NT2/D1 (cell line): ENCODE measurements around the gene CD1D.

Source experiments
- DNase-seq: peaks from one replicate; pipeline ENCODE4 v3.0.0-alpha.2; 2011; ENCODE audit warnings: low read depth, low spot score
- H3K27me3 ChIP-seq: 2 replicates; pipeline ENCODE4 v1.6.0; 2011; ENCODE audit warnings: mild to moderate bottlenecking; ENCODE audit not compliant: insufficient read length, insufficient read depth
- H3K36me3 ChIP-seq: 2 replicates; pipeline ENCODE4 v1.6.1; 2011; ENCODE audit warnings: mild to moderate bottlenecking, low read length, mixed read lengths; ENCODE audit not compliant: insufficient read depth, insufficient read length
- H3K4me1 ChIP-seq: 2 replicates; pipeline ENCODE4 v1.5.1; 2011; ENCODE audit not compliant: insufficient read depth, insufficient read length
- H3K4me3 ChIP-seq: 2 replicates; pipeline ENCODE4 v1.5.1; 2011; ENCODE audit warnings: low read depth; ENCODE audit not compliant: insufficient read length
- H3K9ac ChIP-seq: 2 replicates; pipeline ENCODE4 v1.6.0; 2011; ENCODE audit warnings: low read depth; ENCODE audit not compliant: insufficient read length
- H3K9me3 ChIP-seq: 2 replicates; pipeline ENCODE4 v1.5.1; 2011; ENCODE audit warnings: mild to moderate bottlenecking, low read length; ENCODE audit not compliant: insufficient read depth
- SUZ12 ChIP-seq: IDR thresholded peaks from 2 replicates; pipeline ENCODE4 v1.6.1; 2011; ENCODE audit not compliant: insufficient read length, insufficient read depth; ENCODE audit errors: extremely low read depth
- YY1 ChIP-seq: IDR thresholded peaks from 2 replicates; pipeline ENCODE4 v1.6.1; 2011; ENCODE audit not compliant: insufficient read length, insufficient read depth
- ZNF274 ChIP-seq: IDR thresholded peaks from 2 replicates; pipeline ENCODE4 v1.6.1; 2011; ENCODE audit warnings: mild to moderate bottlenecking, low read depth, low read length

CD1D gene

DNA sequence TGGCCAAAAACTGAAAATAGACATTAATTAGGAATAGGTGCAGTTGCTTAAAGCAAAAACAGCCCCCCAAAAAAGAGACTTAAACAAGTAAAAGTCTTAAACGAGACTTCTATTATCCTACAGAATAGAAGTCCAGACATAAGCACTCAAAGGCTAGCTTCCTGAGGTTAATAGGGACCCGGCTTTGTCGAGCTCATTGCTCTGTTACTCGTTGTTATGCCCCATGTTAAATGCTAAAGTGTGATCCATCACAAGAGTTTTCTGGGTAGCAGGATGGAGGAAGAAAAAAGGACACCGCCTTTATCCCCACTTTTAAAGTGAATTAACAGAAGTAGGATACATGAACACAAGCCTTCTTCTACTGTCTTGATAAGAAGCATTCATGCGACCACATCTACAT, 10.6 kb downstream of the CD1D start:
- Histone ChIP-seq H3K4me3 (no peak overlapping the region), H3K9me3 (no peaks in the 10 kb centered on the region; the same call in 1 of the 2 replicates), H3K4me1 (peaks cover 4% of the 10 kb centered on the region), H3K9ac (no peak overlapping the region), H3K36me3 (no peaks in the 10 kb centered on the region), H3K27me3 (no peaks in the 10 kb centered on the region)
- TF ChIP-seq SUZ12 (no peak), YY1 (no peak), ZNF274 (no peak)
- DNase-seq: no peak

DNA sequence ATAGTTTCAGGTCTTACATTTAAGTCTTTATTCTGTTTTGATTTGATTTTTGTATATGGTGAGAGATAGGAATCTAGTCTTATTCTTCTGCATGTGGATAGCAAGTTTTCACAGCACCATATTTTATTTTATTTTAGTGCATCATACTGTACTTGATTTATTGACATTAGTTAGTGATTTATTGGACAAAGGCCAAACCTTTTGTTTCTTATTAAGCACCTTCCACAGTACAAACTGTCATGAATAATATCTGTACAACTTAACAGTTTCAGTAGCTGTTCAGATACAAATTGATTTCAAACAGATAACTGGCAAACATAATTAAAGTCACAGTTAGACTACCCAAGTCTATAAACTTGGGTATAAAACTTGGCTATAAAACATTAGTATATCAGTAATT, 15.8 kb downstream of the CD1D start:
- Histone ChIP-seq H3K4me3 (no peak overlapping the region), H3K4me1 (no peaks in the 10 kb centered on the region), H3K9ac (no peak overlapping the region), H3K27me3 (no peaks in the 10 kb centered on the region), H3K36me3 (no peaks in the 10 kb centered on the region), H3K9me3 (no peaks in the 10 kb centered on the region)
- DNase-seq: no peak
- no peak for TF ChIP-seq SUZ12
- no peak for TF ChIP-seq ZNF274
- no peak for TF ChIP-seq YY1

DNA sequence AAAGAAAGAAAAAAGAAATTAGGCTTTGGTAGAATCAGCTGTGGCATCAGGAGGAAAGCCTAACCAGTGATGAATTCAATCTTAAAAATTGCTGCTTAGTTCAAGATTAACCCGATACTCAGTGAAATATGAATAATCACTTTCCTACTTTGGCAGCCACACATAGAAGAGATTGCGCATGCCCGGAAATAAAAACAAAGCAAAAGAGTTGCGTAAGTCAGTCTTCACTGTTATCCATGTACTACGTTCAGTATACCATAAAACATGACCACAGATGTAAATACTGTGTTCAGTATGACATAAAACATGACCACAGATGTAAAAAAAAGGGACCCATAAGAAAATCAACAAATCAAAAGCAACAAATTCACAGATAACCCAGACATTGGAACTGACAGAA, 19.2 kb downstream of the CD1D start:
- no peak for DNase-seq
- no peak overlapping the region for H3K9ac ChIP-seq
- H3K4me3 ChIP-seq: no peak overlapping the region
- H3K4me1 ChIP-seq: no peaks in the 10 kb centered on the region
- 0 out of 2 replicates have a peak, but pooled peaks cover 1% of the 10 kb centered on the region for H3K9me3 ChIP-seq
- no peaks in the 10 kb centered on the region for H3K27me3 ChIP-seq
- no peaks in the 10 kb centered on the region for H3K36me3 ChIP-seq
- TF ChIP-seq ZNF274: no peak
- TF ChIP-seq YY1: no peak
- no peak for TF ChIP-seq SUZ12

DNA sequence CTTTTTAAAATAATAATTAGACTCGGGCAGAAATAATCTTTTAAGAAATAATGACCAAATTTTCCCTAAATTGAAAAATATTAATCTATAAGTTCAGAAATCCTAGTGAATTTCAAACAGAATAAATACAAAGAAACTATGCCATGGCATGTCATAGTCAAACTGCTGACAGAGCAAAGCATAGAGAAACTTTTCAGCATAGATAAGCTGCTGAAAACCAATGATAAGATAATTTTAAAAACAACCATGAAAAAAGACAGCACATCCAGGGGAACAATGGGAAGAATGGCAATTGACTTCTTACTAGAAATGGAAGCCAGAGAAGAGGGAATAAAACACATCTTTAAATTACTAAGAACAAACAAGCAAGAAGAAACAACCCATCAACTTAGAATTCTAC, 19.8 kb downstream of the CD1D start:
- Histone ChIP-seq H3K9ac (no peak overlapping the region), H3K27me3 (no peaks in the 10 kb centered on the region), H3K4me1 (no peaks in the 10 kb centered on the region), H3K9me3 (0 out of 2 replicates have a peak, but pooled peaks cover 8% of the 10 kb centered on the region), H3K4me3 (no peak overlapping the region), H3K36me3 (no peaks in the 10 kb centered on the region)
- TF ChIP-seq SUZ12 (no peak), ZNF274 (no peak), YY1 (no peak)
- DNase-seq: no peak

DNA sequence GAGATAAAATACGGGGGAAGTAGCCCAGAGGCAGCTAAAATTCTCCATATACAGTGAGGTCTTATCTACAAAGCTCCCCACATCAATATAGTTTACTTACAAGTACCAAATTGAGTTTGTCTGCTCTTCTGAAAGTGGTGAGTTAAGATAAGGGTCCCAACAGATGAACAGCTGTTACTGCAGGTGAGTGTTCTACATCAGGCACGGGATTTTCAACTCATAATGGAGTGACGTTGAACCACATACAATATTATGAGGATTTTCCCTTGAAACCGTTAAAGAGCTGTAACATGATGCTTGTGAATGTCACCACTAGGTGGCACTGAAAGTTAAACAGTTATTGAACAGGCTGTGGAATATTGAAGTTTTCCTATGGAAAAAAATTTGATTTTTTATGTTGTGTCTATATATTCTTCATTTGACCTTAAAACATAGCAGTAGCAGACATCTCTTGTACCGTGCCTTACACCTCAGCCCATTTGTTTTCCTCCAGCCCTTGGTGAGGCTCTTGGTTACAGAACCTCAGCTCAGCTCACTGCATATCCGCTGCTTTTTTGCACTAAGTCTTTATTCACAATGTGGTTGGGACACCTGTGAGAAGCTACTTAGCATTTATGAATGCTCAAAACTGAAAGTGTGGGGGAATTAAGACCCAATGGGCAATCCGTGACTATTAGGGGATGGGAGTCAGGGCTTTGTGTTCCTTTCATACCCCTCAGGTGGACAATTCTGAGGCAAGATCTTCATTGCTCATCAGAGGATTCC, 23.2 kb downstream of the CD1D start:
- peak; percentile 68 for DNase-seq

DNA sequence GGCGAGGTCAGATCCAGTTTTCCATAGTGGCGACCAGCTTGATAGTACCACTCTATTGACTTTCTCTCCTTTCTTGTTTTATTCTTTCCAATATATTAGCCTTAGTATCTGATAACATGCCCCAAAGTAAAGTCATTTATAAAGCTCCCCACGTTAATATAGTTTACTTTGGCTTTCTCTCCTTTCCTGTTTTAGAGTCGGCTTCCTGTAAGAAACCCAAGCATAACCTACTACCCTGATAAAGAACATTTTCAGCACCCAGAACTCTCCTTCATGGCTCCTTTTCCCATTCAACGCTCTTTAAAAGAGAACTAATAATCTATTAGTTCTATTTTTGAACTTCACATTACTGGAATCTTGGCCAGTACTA, 23.7 kb downstream of the CD1D start:
- DNase-seq: no peak
- TF ChIP-seq YY1 (no peak), SUZ12 (no peak), ZNF274 (no peak)
- no peak overlapping the region for H3K4me3 ChIP-seq

More for the DNA sequence above, 23.2 kb downstream of the CD1D start:
- no peak overlapping the region for H3K9ac ChIP-seq
- 0 out of 2 replicates have a peak, but pooled peaks cover 8% of the 10 kb centered on the region for H3K9me3 ChIP-seq
- H3K27me3 ChIP-seq: no peaks in the 10 kb centered on the region
- no peaks in the 10 kb centered on the region for H3K36me3 ChIP-seq
- no peak overlapping the region for H3K4me3 ChIP-seq
- no peaks in the 10 kb centered on the region for H3K4me1 ChIP-seq
- TF ChIP-seq SUZ12: no peak
- TF ChIP-seq ZNF274: no peak
- no peak for TF ChIP-seq YY1

DNA sequence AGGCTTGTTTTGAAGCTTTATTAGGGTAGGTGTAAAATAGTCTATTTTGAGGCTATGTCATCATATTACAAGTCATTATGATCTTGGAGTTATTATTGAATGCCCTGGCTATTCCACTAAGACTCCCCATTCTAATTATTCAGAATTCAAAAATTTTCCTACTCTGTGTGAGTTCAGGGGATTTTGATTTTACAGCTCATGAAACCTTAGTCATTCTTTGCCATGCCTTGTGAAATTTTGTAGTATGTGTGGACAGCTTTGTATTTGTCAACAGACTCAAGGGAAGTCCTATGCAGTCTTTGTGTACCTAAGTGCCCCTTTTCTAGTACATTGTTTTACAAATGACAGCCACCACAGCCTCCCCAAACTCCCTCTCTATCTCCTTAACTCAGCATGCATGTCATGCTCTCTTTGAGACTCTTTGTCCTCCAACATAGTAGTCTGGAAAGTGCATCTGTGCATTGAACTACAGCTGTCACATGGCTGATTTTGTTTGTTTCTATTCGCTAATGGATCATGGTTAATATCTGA, 28.0 kb downstream of the CD1D start:
- Histone ChIP-seq H3K9me3 (peaks cover 14% of the 10 kb centered on the region; the same call in 1 of the 2 replicates), H3K36me3 (no peaks in the 10 kb centered on the region), H3K4me1 (no peaks in the 10 kb centered on the region), H3K4me3 (no peak overlapping the region), H3K27me3 (no peaks in the 10 kb centered on the region), H3K9ac (no peak overlapping the region)
- DNase-seq: peak; percentile 83
- no peak for TF ChIP-seq ZNF274
- TF ChIP-seq YY1: no peak
- TF ChIP-seq SUZ12: no peak

More for the DNA sequence above, 23.7 kb downstream of the CD1D start:
- no peaks in the 10 kb centered on the region for H3K4me1 ChIP-seq
- no peak overlapping the region for H3K9ac ChIP-seq
- no peaks in the 10 kb centered on the region for H3K27me3 ChIP-seq
- no peaks in the 10 kb centered on the region for H3K36me3 ChIP-seq
- 0 out of 2 replicates have a peak, but pooled peaks cover 8% of the 10 kb centered on the region for H3K9me3 ChIP-seq
